T-helper 1 cell treated with Interleukin-12 subunit alpha and Interleukin-12 subunit beta and Interleukin-4 antibody, amounts not matched to agents 30 μg/mL and 1 μg/mL, for 36 hours (primary cell): Measurements from ENCODE around the gene TULP4.

Source experiments
- H3K27ac Mint-ChIP-seq: one replicate; pipeline ENCODE4 v1.8.0; 2021; ENCODE audit warnings: mild to moderate bottlenecking, mixed read lengths
- H3K27me3 Mint-ChIP-seq: one replicate; pipeline ENCODE4 v1.8.0; 2021; ENCODE audit warnings: low read depth, mixed read lengths
- H3K36me3 Mint-ChIP-seq: one replicate; pipeline ENCODE4 v1.8.0; 2021; ENCODE audit warnings: low read depth, mixed read lengths
- H3K4me1 Mint-ChIP-seq: one replicate; pipeline ENCODE4 v1.8.0; 2021; ENCODE audit warnings: low read depth, mixed read lengths
- H3K4me3 Mint-ChIP-seq: one replicate; pipeline ENCODE4 v1.8.0; 2021; ENCODE audit warnings: mild to moderate bottlenecking, moderate library complexity, mixed read lengths
- H3K9me3 Mint-ChIP-seq: one replicate; pipeline ENCODE4 v1.8.0; 2021; ENCODE audit warnings: mixed read lengths

The TULP4 gene

DNA sequence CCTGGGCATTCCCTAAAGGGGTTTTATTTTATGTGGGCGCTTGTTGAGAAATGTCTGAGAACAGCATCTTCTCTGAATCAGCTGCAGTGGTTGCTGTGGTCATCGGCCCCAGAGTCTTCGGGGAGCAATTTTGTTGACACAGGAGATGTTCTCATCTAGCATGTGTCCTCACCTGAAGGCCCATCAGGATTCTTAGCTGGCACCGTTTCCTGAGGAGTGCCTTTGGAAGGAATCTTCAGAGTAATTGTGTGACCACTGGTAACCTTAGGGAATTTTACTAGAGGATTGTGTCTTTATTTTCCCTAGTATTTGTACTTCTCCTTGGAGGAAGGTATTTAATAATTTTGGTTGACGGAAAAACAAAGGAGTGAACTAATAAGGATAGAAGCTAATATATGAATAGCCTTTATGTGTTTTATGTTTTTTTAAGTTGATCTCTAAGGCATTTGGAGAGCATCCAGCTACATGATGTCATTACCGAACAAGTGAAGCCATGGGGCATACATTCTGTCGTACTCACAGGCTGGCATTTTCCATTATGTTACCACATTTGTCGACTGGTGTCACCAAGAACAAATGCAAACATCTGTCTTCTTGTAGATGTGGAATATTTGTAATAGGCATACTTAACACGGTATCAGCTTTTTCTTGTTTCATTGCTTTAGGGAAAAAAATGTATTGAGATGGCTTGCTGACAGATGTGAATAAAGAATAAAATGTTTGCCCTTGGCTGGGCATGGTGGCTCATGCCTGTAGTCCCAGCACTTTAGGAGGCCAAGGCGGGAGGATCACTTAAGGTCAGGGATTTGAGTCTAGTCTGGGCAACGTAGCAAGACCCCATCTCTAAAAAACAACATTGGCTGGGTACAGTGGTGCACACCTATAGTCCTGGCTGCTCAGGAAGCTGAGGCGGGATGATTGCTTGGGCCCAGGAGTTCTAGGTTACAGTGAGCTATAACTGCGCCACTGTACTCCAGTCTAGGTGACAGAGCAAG is 41.9 kb downstream of the TULP4 start:
- Mint-ChIP-seq H3K4me1 (peaks cover 19% of the 10 kb centered on the region), H3K27me3 (no peaks in the 10 kb centered on the region), H3K27ac (no peak overlapping the region), H3K36me3 (no peaks in the 10 kb centered on the region), H3K4me3 (no peak overlapping the region), H3K9me3 (no peaks in the 10 kb centered on the region)

DNA sequence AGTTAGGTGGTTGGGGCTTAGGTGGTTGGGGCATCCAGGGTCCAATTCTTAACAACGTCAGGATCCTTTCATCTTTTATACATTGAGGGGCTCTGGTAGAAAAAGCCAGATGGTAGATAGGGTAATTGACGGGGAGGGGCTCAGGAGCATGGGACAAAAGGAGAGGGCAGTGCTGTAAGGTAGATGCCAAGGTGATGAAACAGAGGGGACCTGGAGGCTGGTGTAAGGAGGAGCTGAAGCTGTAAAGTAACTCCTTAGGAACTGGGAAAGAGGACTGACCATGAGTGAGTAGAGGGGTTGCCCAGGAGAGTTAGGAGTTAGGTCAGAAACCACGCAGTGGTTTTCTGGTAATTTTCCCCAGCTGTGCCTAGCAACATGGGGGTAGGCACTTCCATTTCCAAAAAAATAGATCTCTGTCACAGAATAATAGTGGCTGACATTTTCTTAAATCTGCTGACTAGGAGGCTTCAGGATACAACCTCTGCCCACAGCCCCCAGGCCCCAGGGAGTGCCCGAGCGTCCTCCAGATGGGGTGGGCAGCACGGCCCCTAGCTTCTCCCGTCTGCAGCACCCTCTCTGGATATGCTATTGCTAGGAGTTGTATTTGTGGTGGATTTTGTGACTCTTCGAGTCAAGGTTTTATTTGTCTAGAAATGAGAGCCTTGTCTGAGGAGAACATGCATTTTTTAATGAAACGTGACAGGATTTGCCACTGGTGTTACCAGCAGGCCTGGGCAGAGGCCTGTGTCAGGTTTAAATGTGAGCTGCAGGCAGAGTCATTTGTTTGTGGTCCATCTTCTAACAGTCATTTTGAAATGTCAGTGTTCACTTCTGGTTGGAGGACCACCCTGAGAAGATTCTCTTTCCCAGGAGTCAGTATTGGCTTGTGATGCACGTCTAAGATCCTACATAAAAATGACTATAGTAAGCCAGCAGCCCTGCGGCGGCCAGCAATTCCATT is 44.6 kb downstream of the TULP4 start:
- H3K9me3 Mint-ChIP-seq = no peaks in the 10 kb centered on the region
- peaks cover 19% of the 10 kb centered on the region for H3K4me1 Mint-ChIP-seq
- no peak overlapping the region for H3K4me3 Mint-ChIP-seq
- peak overlapping the region; percentile 54 for H3K27ac Mint-ChIP-seq
- H3K27me3 Mint-ChIP-seq = no peaks in the 10 kb centered on the region
- no peaks in the 10 kb centered on the region for H3K36me3 Mint-ChIP-seq

DNA sequence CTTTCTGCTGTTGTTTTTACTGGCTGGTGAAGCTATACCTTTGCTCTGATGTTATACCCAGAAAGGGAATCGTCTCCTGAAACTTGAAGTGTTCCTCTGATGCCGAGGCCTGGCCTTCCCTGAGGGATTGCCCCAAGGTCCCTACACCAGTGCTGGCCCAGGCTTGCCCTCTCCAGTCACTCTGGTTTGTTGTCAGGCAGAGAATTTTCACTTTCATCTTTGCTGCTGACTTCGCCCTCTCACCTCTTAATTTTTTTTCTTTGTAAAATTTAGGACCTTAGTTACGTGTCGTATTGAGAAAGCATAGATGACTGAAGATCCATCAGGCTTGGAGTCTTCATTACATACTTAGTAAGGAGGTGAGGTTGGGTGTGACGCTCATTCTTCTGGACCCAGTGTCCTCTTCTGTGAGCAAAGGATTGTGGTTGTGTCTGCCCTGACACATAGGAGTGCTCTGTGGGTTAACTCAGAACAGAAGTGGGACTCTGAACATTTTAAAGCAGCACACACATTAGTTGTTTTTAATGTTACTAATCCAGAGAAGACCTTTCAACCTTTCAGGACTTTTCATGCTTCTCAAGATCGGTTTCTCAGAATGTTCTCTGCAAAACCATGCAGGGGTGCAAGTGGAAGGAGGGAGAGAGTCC is 45.4 kb downstream of the TULP4 start:
- Mint-ChIP-seq H3K27ac (peak overlapping the region; percentile 54), H3K4me1 (peaks cover 19% of the 10 kb centered on the region), H3K4me3 (peak overlapping the region; percentile 22), H3K36me3 (no peaks in the 10 kb centered on the region), H3K27me3 (no peaks in the 10 kb centered on the region), H3K9me3 (no peaks in the 10 kb centered on the region)

DNA sequence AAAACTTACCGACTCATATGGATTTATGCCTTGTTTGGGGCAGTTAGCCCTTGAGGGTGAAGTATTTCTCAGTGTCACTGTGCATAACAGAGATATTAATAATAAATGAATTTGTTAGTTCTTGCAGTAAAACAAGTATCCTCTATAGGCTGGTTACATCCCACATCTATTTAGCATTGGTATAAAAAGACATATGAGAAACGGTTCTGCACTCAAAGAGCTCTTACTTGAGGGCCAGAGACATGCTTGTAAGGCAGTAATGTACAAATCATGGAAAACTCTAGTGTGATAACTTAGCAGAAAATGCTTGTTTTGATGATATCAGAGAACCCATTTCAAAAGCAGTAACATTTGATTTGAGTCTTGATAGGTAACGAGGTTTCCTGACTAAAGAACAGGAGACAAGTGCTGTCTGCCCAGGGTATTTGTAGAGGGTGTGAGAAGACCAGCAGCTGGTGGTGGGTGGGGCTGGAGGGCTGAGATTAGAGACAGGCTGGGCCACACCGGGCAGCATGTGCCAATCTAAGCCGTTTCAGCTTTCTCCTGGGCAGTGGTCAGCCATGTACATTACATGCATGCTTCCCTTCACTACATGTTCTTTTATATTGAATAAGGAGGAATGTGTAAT is 46.3 kb downstream of the TULP4 start:
- H3K36me3 Mint-ChIP-seq = no peaks in the 10 kb centered on the region
- no peaks in the 10 kb centered on the region for H3K9me3 Mint-ChIP-seq
- no peak overlapping the region for H3K27ac Mint-ChIP-seq
- no peak overlapping the region for H3K4me3 Mint-ChIP-seq
- H3K4me1 Mint-ChIP-seq = peaks cover 19% of the 10 kb centered on the region
- H3K27me3 Mint-ChIP-seq = no peaks in the 10 kb centered on the region

DNA sequence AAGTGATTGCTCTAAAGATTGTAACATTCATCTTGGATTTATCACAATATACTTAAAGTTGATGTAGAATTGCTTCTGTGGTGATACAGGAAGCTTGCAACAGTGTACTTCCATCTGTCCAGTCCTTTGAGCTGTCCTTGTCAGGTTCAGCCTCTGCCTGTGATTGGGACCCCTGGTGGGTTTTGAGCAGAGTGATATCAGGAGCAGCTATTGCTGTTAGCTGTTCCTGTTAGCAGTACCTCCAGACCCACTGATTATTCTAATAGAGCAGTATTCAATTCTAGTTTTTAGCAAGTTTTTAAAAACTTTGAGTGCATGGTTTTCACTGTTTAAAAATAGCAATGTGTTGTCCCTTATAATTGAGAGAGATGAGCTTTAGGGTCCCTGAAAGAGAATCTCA is 48.8 kb downstream of the TULP4 start:
- no peak overlapping the region for H3K27ac Mint-ChIP-seq

DNA sequence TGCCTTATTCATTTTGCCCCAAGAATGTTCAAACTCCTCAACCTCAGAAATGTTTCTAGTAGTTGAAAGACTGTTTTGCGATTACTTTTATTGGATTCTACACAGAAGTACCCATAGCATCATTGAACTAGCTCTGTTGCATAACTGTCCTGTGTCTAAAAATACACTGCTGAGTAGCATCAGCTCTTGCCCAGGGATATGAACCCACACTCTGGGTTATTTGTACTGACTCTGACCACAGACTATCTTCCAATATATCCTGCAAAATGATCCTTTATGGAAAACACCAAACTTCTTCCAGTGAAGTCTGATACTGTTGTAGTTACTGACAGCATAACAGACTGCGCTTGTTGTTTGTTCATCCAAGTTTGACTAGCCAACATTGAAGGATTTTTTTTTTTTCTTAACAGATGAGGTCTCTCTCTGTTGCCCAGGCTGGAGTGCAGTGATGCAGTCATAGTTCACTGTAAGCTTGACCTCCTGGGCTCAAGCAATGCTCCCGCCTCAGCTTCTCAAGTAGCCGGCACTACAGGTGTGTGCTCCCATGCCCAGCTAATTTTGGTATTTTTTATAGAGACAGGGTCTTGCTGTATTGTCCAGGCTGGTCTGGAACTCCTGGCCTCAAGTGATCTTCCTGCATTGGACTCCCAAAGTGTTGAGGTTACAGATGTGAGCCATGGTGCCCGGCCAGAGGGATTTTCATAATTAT is 49.9 kb downstream of the TULP4 start:
- H3K4me1 Mint-ChIP-seq = peaks cover 16% of the 10 kb centered on the region
- no peaks in the 10 kb centered on the region for H3K36me3 Mint-ChIP-seq
- H3K9me3 Mint-ChIP-seq = no peaks in the 10 kb centered on the region
- H3K27me3 Mint-ChIP-seq = no peaks in the 10 kb centered on the region
- H3K4me3 Mint-ChIP-seq = no peak overlapping the region
- no peak overlapping the region for H3K27ac Mint-ChIP-seq

More for the DNA sequence above, 48.8 kb downstream of the TULP4 start:
- Mint-ChIP-seq H3K27me3 (no peaks in the 10 kb centered on the region), H3K4me1 (peaks cover 20% of the 10 kb centered on the region), H3K36me3 (no peaks in the 10 kb centered on the region), H3K9me3 (no peaks in the 10 kb centered on the region), H3K4me3 (no peak overlapping the region)

DNA sequence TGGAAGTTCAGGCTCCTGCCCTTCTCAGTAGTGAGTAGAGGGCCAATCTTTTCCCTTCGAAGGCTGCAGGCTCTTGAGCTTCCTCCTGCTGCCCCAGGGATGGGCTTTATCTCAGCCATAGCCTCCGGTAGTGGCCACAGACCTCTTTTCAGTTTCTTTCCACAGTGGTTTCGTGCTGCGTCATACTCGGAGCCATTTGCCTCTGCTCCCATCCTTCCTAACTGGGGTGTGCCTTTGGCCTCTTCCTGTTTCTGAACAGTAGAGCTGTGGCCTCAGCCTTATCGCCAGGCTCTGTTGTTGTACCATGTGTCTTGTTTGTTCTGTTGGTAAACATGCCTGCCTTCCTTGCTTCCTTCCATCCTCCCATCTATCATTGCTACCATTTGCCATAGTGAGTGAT is 54.1 kb downstream of the TULP4 start:
- Mint-ChIP-seq H3K4me1 (peaks cover 2% of the 10 kb centered on the region), H3K4me3 (no peak overlapping the region), H3K27me3 (no peaks in the 10 kb centered on the region), H3K9me3 (no peaks in the 10 kb centered on the region), H3K36me3 (no peaks in the 10 kb centered on the region), H3K27ac (no peak overlapping the region)

DNA sequence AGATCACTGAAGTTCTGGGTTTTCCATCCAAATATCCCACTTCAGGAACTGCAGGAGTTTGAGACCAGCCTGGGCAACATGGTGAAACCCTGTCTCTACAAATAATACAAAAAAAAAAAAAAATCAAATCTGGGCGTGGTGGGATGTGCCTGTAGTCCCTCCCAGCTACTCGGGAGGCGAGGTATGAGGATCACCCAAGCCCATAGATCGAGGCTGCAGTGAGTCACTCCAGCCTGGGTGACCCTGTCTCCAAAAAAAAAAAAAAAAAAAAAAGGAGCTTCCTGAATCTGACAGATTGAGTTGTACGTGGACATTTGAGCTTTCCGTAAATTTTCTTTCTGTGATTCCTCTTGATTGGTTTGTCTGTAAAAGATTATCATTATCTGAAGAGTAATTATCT is 55.6 kb downstream of the TULP4 start:
- H3K27me3 Mint-ChIP-seq = no peaks in the 10 kb centered on the region
- H3K4me3 Mint-ChIP-seq = no peak overlapping the region

DNA sequence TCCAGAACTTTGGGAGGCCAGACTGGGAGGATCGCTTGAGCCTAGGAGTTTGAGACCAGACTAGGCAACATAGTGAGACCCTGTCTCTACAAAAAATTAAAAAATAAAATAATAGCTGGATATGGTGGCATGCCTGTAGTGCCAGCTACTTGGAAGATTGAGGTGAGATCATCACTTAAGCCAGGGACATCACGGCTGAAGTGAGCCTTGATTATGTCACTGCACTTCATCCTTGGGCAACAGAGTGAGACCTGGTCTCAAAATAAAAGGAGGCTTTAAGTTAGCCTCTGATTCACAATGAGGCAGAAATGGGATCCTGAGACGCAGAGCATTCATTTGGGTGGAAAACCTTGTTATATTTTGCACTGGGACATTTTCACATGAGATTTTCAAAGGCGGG is 57.0 kb downstream of the TULP4 start:
- H3K4me1 Mint-ChIP-seq = peaks cover 2% of the 10 kb centered on the region
- H3K36me3 Mint-ChIP-seq = no peaks in the 10 kb centered on the region
- H3K27ac Mint-ChIP-seq = no peak overlapping the region
- H3K4me3 Mint-ChIP-seq = no peak overlapping the region
- no peaks in the 10 kb centered on the region for H3K9me3 Mint-ChIP-seq
- no peaks in the 10 kb centered on the region for H3K27me3 Mint-ChIP-seq

More for the DNA sequence above, 55.6 kb downstream of the TULP4 start:
- Mint-ChIP-seq H3K27ac (no peak overlapping the region), H3K9me3 (no peaks in the 10 kb centered on the region), H3K4me1 (peaks cover 2% of the 10 kb centered on the region), H3K36me3 (no peaks in the 10 kb centered on the region)

DNA sequence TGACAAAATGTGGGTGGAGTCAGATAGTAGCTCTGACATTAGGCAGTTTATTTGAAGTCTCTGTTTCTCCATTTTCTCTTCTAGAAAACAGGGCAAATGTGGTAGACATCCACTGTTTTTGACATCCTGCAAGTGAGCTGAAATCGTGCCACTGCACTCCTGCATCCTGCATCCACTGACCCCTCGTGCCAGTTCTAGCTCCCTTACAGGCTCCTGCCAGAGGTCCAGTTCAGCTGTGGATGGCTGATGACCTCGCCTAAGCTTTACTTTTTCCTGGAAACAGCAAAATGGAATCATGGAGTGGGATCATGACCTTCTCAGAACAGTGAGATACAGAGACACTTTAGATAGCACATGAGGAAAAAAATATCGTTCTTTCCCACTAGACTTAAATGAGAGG is 58.5 kb downstream of the TULP4 start:
- no peak overlapping the region for H3K27ac Mint-ChIP-seq
- no peak overlapping the region for H3K4me3 Mint-ChIP-seq
- no peaks in the 10 kb centered on the region for H3K9me3 Mint-ChIP-seq
- H3K27me3 Mint-ChIP-seq = no peaks in the 10 kb centered on the region
- no peaks in the 10 kb centered on the region for H3K36me3 Mint-ChIP-seq
- H3K4me1 Mint-ChIP-seq = no peaks in the 10 kb centered on the region

DNA sequence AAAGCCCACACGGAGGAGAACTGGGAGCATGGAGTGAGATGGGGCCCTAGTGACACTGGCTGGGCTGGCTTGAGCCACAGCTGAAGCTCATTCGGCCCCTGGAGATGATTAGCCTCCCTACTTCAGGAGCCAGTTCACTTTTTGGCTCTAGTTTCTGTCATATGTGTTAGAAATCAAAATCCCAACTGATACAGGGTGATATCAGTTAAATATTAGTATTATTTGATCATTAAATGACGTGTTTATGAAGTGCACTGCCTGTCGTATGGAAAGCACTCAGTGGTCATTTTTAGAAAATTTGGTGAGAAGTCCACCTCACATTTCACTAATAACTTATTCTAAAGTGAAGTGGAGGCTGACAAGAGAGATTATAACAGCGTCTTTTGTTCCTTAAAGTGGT is 59.0 kb downstream of the TULP4 start:
- Mint-ChIP-seq H3K9me3 (no peaks in the 10 kb centered on the region), H3K4me1 (no peaks in the 10 kb centered on the region), H3K36me3 (no peaks in the 10 kb centered on the region), H3K27me3 (no peaks in the 10 kb centered on the region), H3K27ac (no peak overlapping the region), H3K4me3 (no peak overlapping the region)

DNA sequence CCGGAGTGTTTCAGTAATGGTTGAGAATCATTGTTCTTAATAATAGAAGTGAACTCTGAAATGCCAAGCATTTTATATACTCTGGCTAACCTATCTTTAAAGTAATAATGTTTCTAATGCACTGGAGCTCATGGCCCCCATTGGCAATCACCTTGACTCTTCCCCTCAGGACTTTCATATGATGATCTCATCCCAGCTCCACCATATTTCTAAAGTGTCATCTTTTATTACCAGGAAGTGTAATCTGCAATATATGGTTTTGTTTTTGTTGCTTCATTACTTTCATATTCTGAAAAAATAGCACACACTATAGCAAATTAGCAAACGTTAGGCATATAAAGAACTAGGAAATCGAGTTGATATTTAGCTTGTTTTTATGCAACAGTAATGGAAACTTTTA is 60.3 kb downstream of the TULP4 start:
- Mint-ChIP-seq H3K4me3 (no peak overlapping the region), H3K27me3 (no peaks in the 10 kb centered on the region), H3K27ac (no peak overlapping the region), H3K4me1 (no peaks in the 10 kb centered on the region), H3K36me3 (no peaks in the 10 kb centered on the region), H3K9me3 (no peaks in the 10 kb centered on the region)

DNA sequence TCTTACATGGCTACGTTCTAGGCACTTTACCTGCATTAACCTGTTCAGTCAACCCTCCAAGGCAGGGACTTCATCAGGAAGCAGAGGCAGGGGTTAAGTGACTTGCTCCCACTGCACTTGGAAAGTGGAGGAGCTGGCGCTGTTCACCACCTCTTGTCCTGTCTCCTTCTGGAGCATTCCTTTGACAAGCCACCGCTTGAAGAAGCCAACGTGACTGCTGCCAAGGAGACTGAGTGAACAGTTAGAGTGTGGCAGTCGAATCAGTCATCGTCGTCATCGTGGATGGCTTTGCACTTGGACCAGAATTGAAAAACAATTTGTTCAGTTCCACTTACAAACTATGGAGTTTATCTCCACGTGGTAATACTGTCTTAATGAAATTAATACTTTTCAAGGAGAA is 60.9 kb downstream of the TULP4 start:
- Mint-ChIP-seq H3K27me3 (no peaks in the 10 kb centered on the region), H3K36me3 (no peaks in the 10 kb centered on the region), H3K9me3 (no peaks in the 10 kb centered on the region), H3K27ac (no peak overlapping the region), H3K4me3 (no peak overlapping the region), H3K4me1 (no peaks in the 10 kb centered on the region)
